ENCODE measurements around the gene TCOF1.

GRCh38 chr5:150428106-150428876 lies 70.8 kb downstream of the TCOF1 start:
- TF ChIP-seq CTCF (IDR thresholded peaks at IDR 0.05), result no peak
- no peak for TF ChIP-seq POLR2A (IDR thresholded peaks at IDR 0.05)
